ENCODE results near the gene NDE1. TPM values are rescaled to one million over a fixed set of nuclear protein-coding genes. Genes with fewer than 3 reads are reported as not detected.

The NDE1 gene
- total and polyA plus RNA-seq, 2 donors (not counting 1 experiment from before 2014, with no cell fraction given), result 33.5 to 149 TPM

DNA sequence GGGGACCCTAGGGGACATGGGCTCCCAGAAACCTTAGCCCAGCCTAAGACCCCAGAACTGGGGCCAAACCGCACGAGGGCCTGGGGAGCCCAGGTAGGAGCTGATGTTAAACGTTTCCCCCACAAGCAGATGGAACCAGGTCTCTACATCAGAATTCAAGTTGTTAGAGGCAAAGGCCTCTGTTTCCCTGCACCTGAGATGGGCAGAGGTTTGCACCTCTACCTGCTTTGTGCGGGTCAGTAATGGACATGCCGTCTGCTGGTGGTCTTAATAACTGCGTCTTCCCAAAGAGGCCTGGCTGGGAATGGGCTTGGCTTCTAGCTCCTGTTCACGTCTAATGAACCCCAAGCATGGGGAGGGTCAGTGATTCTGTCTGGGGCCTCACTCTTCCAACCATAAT is 79.1 kb downstream of the NDE1 start:
- Histone ChIP-seq H3K4me3 (ENCODE audit: control extremely low read depth in 1 of 5, extremely low read depth in 1 of 5, insufficient read depth in 1 of 5, low read depth in 2 of 5, low read length in 4 of 5) (no peak overlapping the region), H3K79me2 (ENCODE audit: control insufficient read depth, insufficient read depth, low read length) (no peaks in the 10 kb centered on the region), H3K36me3 (replicated peaks in 1 of 2; ENCODE audit: control extremely low read depth in 1 of 2, control insufficient read depth in 1 of 2, extremely low read depth in 1 of 2, insufficient read depth in 2 of 2, low read length in 1 of 2) (peaks cover 2 to 32% of the 10 kb centered on the region in 2 experiments), H3K4me1 (ENCODE audit: control insufficient read depth in 2 of 2, insufficient read depth in 2 of 2, low read length in 2 of 2) (no peaks in the 10 kb centered on the region), H3K4me2 (replicated peaks; ENCODE audit: low read depth, low read length, poor library complexity, severe bottlenecking) (no peak overlapping the region), H4K20me1 (ENCODE audit: control insufficient read depth, insufficient read depth, low read length, poor library complexity, severe bottlenecking) (no peaks in the 10 kb centered on the region), H3K9me3 (ENCODE audit: control extremely low read depth in 1 of 3, control insufficient read depth in 2 of 3, insufficient read depth in 1 of 3, low read length in 2 of 3) (peaks cover 0 to 5% (median 0%) of the 10 kb centered on the region in 3 donors), H3K9ac (ENCODE audit: low read length) (no peak overlapping the region), H3K27me3 (replicated peaks in 1 of 4; ENCODE audit: control extremely low read depth in 1 of 4, control insufficient read depth in 3 of 4, insufficient read depth in 4 of 4, low read length in 3 of 4) (no peaks in the 10 kb centered on the region), H3K27ac (ENCODE audit: low read length in 2 of 2) (no peak overlapping the region), H2AFZ (ENCODE audit: insufficient read depth, low read depth, low read length, poor library complexity, severe bottlenecking) (no peak overlapping the region)
- Mint-ChIP-seq H3K9me3 (ENCODE audit: insufficient read depth) (no peaks in the 10 kb centered on the region), H3K27ac (peak overlapping the region; percentile 10), H3K4me3 (no peak overlapping the region), H3K27me3 (no peaks in the 10 kb centered on the region), H3K4me1 (no peaks in the 10 kb centered on the region)
- no peak for TF ChIP-seq EZH2 (IDR thresholded peaks at IDR 0.05; ENCODE audit: borderline replicate concordance, insufficient read depth, low read depth, low read length, poor library complexity, severe bottlenecking)
- TF ChIP-seq, protein P1, sequence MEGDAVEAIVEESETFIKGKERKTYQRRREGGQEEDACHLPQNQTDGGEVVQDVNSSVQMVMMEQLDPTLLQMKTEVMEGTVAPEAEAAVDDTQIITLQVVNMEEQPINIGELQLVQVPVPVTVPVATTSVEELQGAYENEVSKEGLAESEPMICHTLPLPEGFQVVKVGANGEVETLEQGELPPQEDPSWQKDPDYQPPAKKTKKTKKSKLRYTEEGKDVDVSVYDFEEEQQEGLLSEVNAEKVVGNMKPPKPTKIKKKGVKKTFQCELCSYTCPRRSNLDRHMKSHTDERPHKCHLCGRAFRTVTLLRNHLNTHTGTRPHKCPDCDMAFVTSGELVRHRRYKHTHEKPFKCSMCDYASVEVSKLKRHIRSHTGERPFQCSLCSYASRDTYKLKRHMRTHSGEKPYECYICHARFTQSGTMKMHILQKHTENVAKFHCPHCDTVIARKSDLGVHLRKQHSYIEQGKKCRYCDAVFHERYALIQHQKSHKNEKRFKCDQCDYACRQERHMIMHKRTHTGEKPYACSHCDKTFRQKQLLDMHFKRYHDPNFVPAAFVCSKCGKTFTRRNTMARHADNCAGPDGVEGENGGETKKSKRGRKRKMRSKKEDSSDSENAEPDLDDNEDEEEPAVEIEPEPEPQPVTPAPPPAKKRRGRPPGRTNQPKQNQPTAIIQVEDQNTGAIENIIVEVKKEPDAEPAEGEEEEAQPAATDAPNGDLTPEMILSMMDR (IDR thresholded peaks at IDR 0.05), result no peak
- intact Hi-C loops (cut with micrococcal nuclease), result no loop called here
- DNase-seq (no peak), ATAC-seq (ENCODE audit: low read depth) (no peak)
- CTCF ChIA-PET, result no interaction called here
- 97% methylated on average over 6 of the region's 7 CpGs for WGBS (ENCODE audit: insufficient coverage)
- POLR2A ChIA-PET, result no interaction called here

DNA sequence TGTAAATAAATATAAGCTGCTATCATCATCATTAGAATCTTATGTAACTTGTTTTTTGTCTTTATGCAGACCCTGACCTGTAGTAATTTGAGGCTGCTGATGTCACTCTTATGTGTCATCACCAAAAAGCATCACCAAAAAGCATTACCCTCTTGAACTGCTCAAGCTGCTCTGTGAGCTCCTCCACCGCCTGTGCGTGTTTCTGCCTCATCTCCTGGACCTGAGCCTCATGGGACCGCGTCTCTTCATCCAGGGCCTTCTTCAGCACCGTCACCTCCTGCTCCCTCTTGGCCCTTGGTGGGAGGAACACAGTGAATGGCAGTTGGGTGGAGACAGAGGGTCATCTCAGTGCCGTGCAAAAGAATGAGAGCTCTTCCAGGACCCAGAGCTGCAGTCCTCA is 82.4 kb downstream of the NDE1 start:
- no peaks in the 10 kb centered on the region for H3K9me3 ChIP-seq (ENCODE audit: control extremely low read depth in 1 of 3, control insufficient read depth in 2 of 3, insufficient read depth in 1 of 3, low read length in 2 of 3)
- H3K27me3 ChIP-seq (replicated peaks in 1 of 4; ENCODE audit: control extremely low read depth in 1 of 4, control insufficient read depth in 3 of 4, insufficient read depth in 4 of 4, low read length in 3 of 4), result no peaks in the 10 kb centered on the region
- no peaks in the 10 kb centered on the region for H3K4me1 ChIP-seq (ENCODE audit: control insufficient read depth in 2 of 2, insufficient read depth in 2 of 2, low read length in 2 of 2)
- no peak overlapping the region for H3K4me2 ChIP-seq (replicated peaks; ENCODE audit: low read depth, low read length, poor library complexity, severe bottlenecking)
- ATAC-seq (ENCODE audit: low read depth) (no peak), DNase-seq (no peak)
- H3K4me3 ChIP-seq (ENCODE audit: control extremely low read depth in 1 of 5, extremely low read depth in 1 of 5, insufficient read depth in 1 of 5, low read depth in 2 of 5, low read length in 4 of 5), result no peak overlapping the region
- Mint-ChIP-seq H3K9me3 (ENCODE audit: insufficient read depth) (no peaks in the 10 kb centered on the region), H3K27me3 (no peaks in the 10 kb centered on the region), H3K4me1 (no peaks in the 10 kb centered on the region), H3K4me3 (no peak overlapping the region), H3K27ac (no peak overlapping the region)
- ChIA-PET CTCF (no interaction called here), POLR2A (no interaction called here)
- no peak overlapping the region for H3K27ac ChIP-seq (ENCODE audit: low read length in 2 of 2)
- no peaks in the 10 kb centered on the region for H4K20me1 ChIP-seq (ENCODE audit: control insufficient read depth, insufficient read depth, low read length, poor library complexity, severe bottlenecking)
- H2AFZ ChIP-seq (ENCODE audit: insufficient read depth, low read depth, low read length, poor library complexity, severe bottlenecking), result no peak overlapping the region
- no peaks in the 10 kb centered on the region for H3K79me2 ChIP-seq (ENCODE audit: control insufficient read depth, insufficient read depth, low read length)
- TF ChIP-seq, protein P1 (IDR thresholded peaks at IDR 0.05), result no peak
- TF ChIP-seq EZH2 (IDR thresholded peaks at IDR 0.05; ENCODE audit: borderline replicate concordance, insufficient read depth, low read depth, low read length, poor library complexity, severe bottlenecking), result no peak
- H3K36me3 ChIP-seq (replicated peaks in 1 of 2; ENCODE audit: control extremely low read depth in 1 of 2, control insufficient read depth in 1 of 2, extremely low read depth in 1 of 2, insufficient read depth in 2 of 2, low read length in 1 of 2), result peaks cover 0 to 25% of the 10 kb centered on the region in 2 experiments
- 100% methylated on average over 2 of the region's 6 CpGs for WGBS (ENCODE audit: insufficient coverage)
- intact Hi-C loops (cut with micrococcal nuclease), result no loop called here
- H3K9ac ChIP-seq (ENCODE audit: low read length), result no peak overlapping the region
